ENCODE measurements around the gene BPIFA3.

Gene BPIFA3

GRCh38 chr20:33257237-33257636, 40.1 kb downstream of the BPIFA3 start:
- DNase-seq, result no peak
- ChIA-PET POLR2A (no interaction called here), CTCF (no interaction called here)
- peaks cover 0 to 5% (median 2%) of the 10 kb centered on the region in 5 experiments for H3K9me3 ChIP-seq (ENCODE audit: control extremely low read depth in 1 of 5, control insufficient read depth in 4 of 5, insufficient read depth in 2 of 5, low read depth in 1 of 5, low read length in 4 of 5)
- peaks cover 0 to 2% (median 0%) of the 10 kb centered on the region in 5 experiments for H3K27me3 ChIP-seq (replicated peaks in 2 of 5; ENCODE audit: control insufficient read depth in 4 of 5, insufficient read depth in 5 of 5, low read length in 4 of 5)
- 96% methylated on average over 2 of the region's 5 CpGs for WGBS (ENCODE audit: insufficient coverage)
- H3K4me1 ChIP-seq (ENCODE audit: control extremely low read depth in 1 of 4, control insufficient read depth in 4 of 4, insufficient read depth in 4 of 4, low read length in 3 of 4), result peaks cover 0 to 5% (median 4%) of the 10 kb centered on the region in 4 experiments
- H3K4me3 ChIP-seq (ENCODE audit: control insufficient read depth in 1 of 7, extremely low read depth in 1 of 7, insufficient read depth in 4 of 7, low read depth in 2 of 7, low read length in 6 of 7), result no peak overlapping the region
- H3K36me3 ChIP-seq (ENCODE audit: control insufficient read depth in 4 of 4, insufficient read depth in 4 of 4, low read length in 3 of 4), result no peaks in the 10 kb centered on the region
- no peak overlapping the region for H3K27ac ChIP-seq (ENCODE audit: insufficient read depth in 1 of 2, low read depth in 1 of 2, low read length in 2 of 2, poor library complexity in 1 of 2, severe bottlenecking in 2 of 2)

DNA sequence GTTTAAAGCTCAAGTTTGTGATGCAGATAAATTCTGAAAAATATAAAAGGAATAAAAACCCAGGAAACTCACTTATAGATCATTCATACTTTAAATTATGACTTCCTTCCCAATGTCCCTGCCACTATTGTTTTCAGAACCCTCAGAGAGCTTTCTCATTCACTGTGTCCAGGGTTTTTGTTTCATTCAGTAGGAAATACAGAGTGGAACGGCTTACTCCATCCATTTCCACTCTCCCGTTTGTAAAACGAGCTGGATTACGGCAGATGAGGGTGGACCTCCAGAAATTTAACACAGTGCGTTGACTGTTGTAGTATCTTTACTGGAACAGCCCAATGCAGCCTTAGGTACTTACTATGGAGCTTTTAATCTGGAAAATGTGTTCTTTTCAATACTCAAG, 42.2 kb downstream of the BPIFA3 start:
- ChIA-PET POLR2A (no interaction called here), CTCF (interaction anchor here (1.4 to 1.7 kb wide), 2 partner anchors 29 to 40 kb away, joined by 3 to 5 read pairs; no protein-coding TSS in a partner anchor)
- no peaks in the 10 kb centered on the region for H3K36me3 ChIP-seq (ENCODE audit: control insufficient read depth in 4 of 4, insufficient read depth in 4 of 4, low read length in 3 of 4)
- H3K9me3 ChIP-seq (ENCODE audit: control extremely low read depth in 1 of 5, control insufficient read depth in 4 of 5, insufficient read depth in 2 of 5, low read depth in 1 of 5, low read length in 4 of 5), result peaks cover 0 to 3% (median 2%) of the 10 kb centered on the region in 5 experiments
- peaks cover 0 to 2% (median 0%) of the 10 kb centered on the region in 5 experiments for H3K27me3 ChIP-seq (replicated peaks in 2 of 5; ENCODE audit: control insufficient read depth in 4 of 5, insufficient read depth in 5 of 5, low read length in 4 of 5)
- DNase-seq, result no peak
- no peak overlapping the region for H3K4me3 ChIP-seq (ENCODE audit: control insufficient read depth in 1 of 7, extremely low read depth in 1 of 7, insufficient read depth in 4 of 7, low read depth in 2 of 7, low read length in 6 of 7)
- no peak overlapping the region for H3K27ac ChIP-seq (ENCODE audit: insufficient read depth in 1 of 2, low read depth in 1 of 2, low read length in 2 of 2, poor library complexity in 1 of 2, severe bottlenecking in 2 of 2)
- WGBS (ENCODE audit: insufficient coverage), result 61% methylated on average over 5 of the region's 5 CpGs
- peaks cover 0 to 11% (median 8%) of the 10 kb centered on the region in 4 experiments for H3K4me1 ChIP-seq (ENCODE audit: control extremely low read depth in 1 of 4, control insufficient read depth in 4 of 4, insufficient read depth in 4 of 4, low read length in 3 of 4)

- peaks cover 0 to 11% (median 8%) of the 10 kb centered on the region in 4 experiments for H3K4me1 ChIP-seq (ENCODE audit: control extremely low read depth in 1 of 4, control insufficient read depth in 4 of 4, insufficient read depth in 4 of 4, low read length in 3 of 4)
- CTCF ChIA-PET, result no interaction called here
- WGBS (ENCODE audit: insufficient coverage), result 100% methylated on average over 3 of the region's 4 CpGs
- H3K9me3 ChIP-seq (ENCODE audit: control extremely low read depth in 1 of 5, control insufficient read depth in 4 of 5, insufficient read depth in 2 of 5, low read depth in 1 of 5, low read length in 4 of 5), result peaks cover 0 to 2% (median 0%) of the 10 kb centered on the region in 5 experiments
- POLR2A ChIA-PET, result no interaction called here
- no peak overlapping the region for H3K27ac ChIP-seq (ENCODE audit: insufficient read depth in 1 of 2, low read depth in 1 of 2, low read length in 2 of 2, poor library complexity in 1 of 2, severe bottlenecking in 2 of 2)
- H3K27me3 ChIP-seq (replicated peaks in 2 of 5; ENCODE audit: control insufficient read depth in 4 of 5, insufficient read depth in 5 of 5, low read length in 4 of 5), result peaks cover 0 to 2% (median 0%) of the 10 kb centered on the region in 5 experiments
- no peaks in the 10 kb centered on the region for H3K36me3 ChIP-seq (ENCODE audit: control insufficient read depth in 4 of 4, insufficient read depth in 4 of 4, low read length in 3 of 4)
- H3K4me3 ChIP-seq (ENCODE audit: control insufficient read depth in 1 of 7, extremely low read depth in 1 of 7, insufficient read depth in 4 of 7, low read depth in 2 of 7, low read length in 6 of 7), result no peak overlapping the region
- peak in 2 of 3 donors; percentile 16 to 17 for DNase-seq
Measured at GRCh38 chr20:33261465-33261864, 44.3 kb downstream of the BPIFA3 start.

DNA sequence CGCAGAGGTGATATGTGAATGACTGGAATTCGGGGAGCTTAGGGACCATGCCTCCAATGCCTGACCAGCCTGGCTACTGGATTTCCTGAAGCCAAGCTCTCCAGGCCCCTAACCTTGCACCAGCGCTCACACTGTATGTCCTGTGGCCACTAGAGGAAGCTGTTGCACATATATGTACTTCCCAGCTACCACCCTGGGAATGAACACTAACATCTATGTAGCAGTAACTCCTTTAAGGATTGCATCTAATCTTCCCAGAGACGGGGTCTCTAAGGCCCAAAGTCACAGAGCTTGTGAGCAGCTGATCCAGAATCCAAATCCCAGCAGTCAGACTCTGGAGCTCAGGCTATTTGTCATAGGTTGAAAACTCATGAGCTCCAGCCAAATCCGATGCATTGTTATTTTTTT, 45.5 kb downstream of the BPIFA3 start:
- Histone ChIP-seq H3K4me1 (ENCODE audit: control extremely low read depth in 1 of 4, control insufficient read depth in 4 of 4, insufficient read depth in 4 of 4, low read length in 3 of 4) (peaks cover 0 to 14% (median 9%) of the 10 kb centered on the region in 4 experiments), H3K9me3 (ENCODE audit: control extremely low read depth in 1 of 5, control insufficient read depth in 4 of 5, insufficient read depth in 2 of 5, low read depth in 1 of 5, low read length in 4 of 5) (peaks cover 0 to 2% (median 0%) of the 10 kb centered on the region in 5 experiments), H3K27ac (ENCODE audit: insufficient read depth in 1 of 2, low read depth in 1 of 2, low read length in 2 of 2, poor library complexity in 1 of 2, severe bottlenecking in 2 of 2) (no peak overlapping the region), H3K4me3 (ENCODE audit: control insufficient read depth in 1 of 7, extremely low read depth in 1 of 7, insufficient read depth in 4 of 7, low read depth in 2 of 7, low read length in 6 of 7) (no peak overlapping the region), H3K36me3 (ENCODE audit: control insufficient read depth in 4 of 4, insufficient read depth in 4 of 4, low read length in 3 of 4) (no peaks in the 10 kb centered on the region), H3K27me3 (replicated peaks in 2 of 5; ENCODE audit: control insufficient read depth in 4 of 5, insufficient read depth in 5 of 5, low read length in 4 of 5) (peaks cover 0 to 2% (median 0%) of the 10 kb centered on the region in 5 experiments)
- 44% methylated on average over 4 of the region's 5 CpGs for WGBS (ENCODE audit: insufficient coverage)
- ChIA-PET POLR2A (no interaction called here), CTCF (interaction anchor here (0.6 to 1.3 kb wide), 6 partner anchors 10 to 37 kb away, joined by 3 read pairs; partner anchors contain the start of gene BPIFA1)
- DNase-seq, result peak; percentile 41 to 54 (median 52)

- Histone ChIP-seq H3K4me1 (ENCODE audit: control extremely low read depth in 1 of 4, control insufficient read depth in 4 of 4, insufficient read depth in 4 of 4, low read length in 3 of 4) (peaks cover 0 to 19% (median 10%) of the 10 kb centered on the region in 4 experiments), H3K4me3 (ENCODE audit: control insufficient read depth in 1 of 7, extremely low read depth in 1 of 7, insufficient read depth in 4 of 7, low read depth in 2 of 7, low read length in 6 of 7) (no peak overlapping the region), H3K27me3 (replicated peaks in 2 of 5; ENCODE audit: control insufficient read depth in 4 of 5, insufficient read depth in 5 of 5, low read length in 4 of 5) (peaks cover 0 to 2% (median 0%) of the 10 kb centered on the region in 5 experiments), H3K27ac (ENCODE audit: insufficient read depth in 1 of 2, low read depth in 1 of 2, low read length in 2 of 2, poor library complexity in 1 of 2, severe bottlenecking in 2 of 2) (no peak overlapping the region), H3K36me3 (ENCODE audit: control insufficient read depth in 4 of 4, insufficient read depth in 4 of 4, low read length in 3 of 4) (no peaks in the 10 kb centered on the region), H3K9me3 (ENCODE audit: control extremely low read depth in 1 of 5, control insufficient read depth in 4 of 5, insufficient read depth in 2 of 5, low read depth in 1 of 5, low read length in 4 of 5) (peaks cover 0 to 2% (median 0%) of the 10 kb centered on the region in 5 experiments)
- ChIA-PET POLR2A (no interaction called here), CTCF (interaction anchor here (1.1 kb wide), 2 partner anchors 28 to 33 kb away, joined by 3 read pairs; partner anchors contain the start of gene BPIFA1)
- no peak for DNase-seq
- WGBS (ENCODE audit: insufficient coverage), result 86% methylated on average over 4 of the region's 5 CpGs
Measured at GRCh38 chr20:33263784-33264183, 46.6 kb downstream of the BPIFA3 start.

- H3K27me3 ChIP-seq (replicated peaks in 2 of 5; ENCODE audit: control insufficient read depth in 4 of 5, insufficient read depth in 5 of 5, low read length in 4 of 5), result peaks cover 0 to 6% (median 3%) of the 10 kb centered on the region in 5 experiments
- 45% methylated on average over 3 of the region's 3 CpGs for WGBS (ENCODE audit: insufficient coverage)
- H3K27ac ChIP-seq (ENCODE audit: insufficient read depth in 1 of 2, low read depth in 1 of 2, low read length in 2 of 2, poor library complexity in 1 of 2, severe bottlenecking in 2 of 2), result no peak overlapping the region
- DNase-seq, result peak in 2 of 3 donors; percentile 27 to 40
- peaks cover 0 to 11% (median 1%) of the 10 kb centered on the region in 4 experiments for H3K4me1 ChIP-seq (ENCODE audit: control extremely low read depth in 1 of 4, control insufficient read depth in 4 of 4, insufficient read depth in 4 of 4, low read length in 3 of 4)
- H3K4me3 ChIP-seq (ENCODE audit: control insufficient read depth in 1 of 7, extremely low read depth in 1 of 7, insufficient read depth in 4 of 7, low read depth in 2 of 7, low read length in 6 of 7), result no peak overlapping the region
- ChIA-PET POLR2A (no interaction called here), CTCF (no interaction called here)
- H3K36me3 ChIP-seq (ENCODE audit: control insufficient read depth in 4 of 4, insufficient read depth in 4 of 4, low read length in 3 of 4), result no peaks in the 10 kb centered on the region
- H3K9me3 ChIP-seq (ENCODE audit: control extremely low read depth in 1 of 5, control insufficient read depth in 4 of 5, insufficient read depth in 2 of 5, low read depth in 1 of 5, low read length in 4 of 5), result no peaks in the 10 kb centered on the region
Measured at GRCh38 chr20:33267701-33268100, 50.5 kb downstream of the BPIFA3 start.

DNA sequence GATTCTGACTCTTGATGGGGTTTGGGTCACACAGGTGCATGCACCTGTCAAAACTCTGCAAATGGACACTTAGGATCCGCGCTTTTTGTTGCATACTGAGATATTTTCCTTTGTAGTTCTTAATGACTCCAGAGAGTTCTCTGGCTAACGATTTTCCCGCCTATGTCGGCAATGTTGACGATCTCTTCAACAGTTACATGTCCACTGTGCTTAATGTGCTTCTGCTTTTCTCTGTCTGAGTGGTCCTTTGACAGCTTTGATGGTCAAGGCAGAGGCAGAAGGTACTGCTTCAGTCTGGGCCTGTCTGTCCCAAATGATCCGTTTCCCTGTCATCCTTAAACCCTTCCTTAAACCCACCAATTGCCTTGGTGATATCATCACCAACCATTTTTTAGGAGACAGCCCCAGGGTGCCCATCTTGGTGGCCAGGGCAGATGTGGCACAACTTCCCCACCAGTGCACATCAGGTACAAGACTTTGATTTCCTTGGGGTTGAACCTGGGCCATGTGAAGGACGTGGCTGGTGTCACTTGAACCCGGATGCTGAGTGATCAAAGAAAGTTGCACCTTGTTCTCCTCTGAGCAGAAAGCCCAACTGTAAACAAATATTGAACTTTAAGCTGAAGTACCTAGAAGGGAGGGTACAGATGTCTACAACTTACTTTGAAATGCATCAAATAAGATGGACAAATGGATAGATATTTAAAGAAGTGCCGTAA, 55.2 kb downstream of the BPIFA3 start:
- Histone ChIP-seq H3K36me3 (ENCODE audit: control insufficient read depth in 4 of 4, insufficient read depth in 4 of 4, low read length in 3 of 4) (no peaks in the 10 kb centered on the region), H3K27ac (ENCODE audit: insufficient read depth in 1 of 2, low read depth in 1 of 2, low read length in 2 of 2, poor library complexity in 1 of 2, severe bottlenecking in 2 of 2) (no peak overlapping the region), H3K4me3 (ENCODE audit: control insufficient read depth in 1 of 7, extremely low read depth in 1 of 7, insufficient read depth in 4 of 7, low read depth in 2 of 7, low read length in 6 of 7) (no peak overlapping the region), H3K9me3 (ENCODE audit: control extremely low read depth in 1 of 5, control insufficient read depth in 4 of 5, insufficient read depth in 2 of 5, low read depth in 1 of 5, low read length in 4 of 5) (no peaks in the 10 kb centered on the region), H3K27me3 (replicated peaks in 2 of 5; ENCODE audit: control insufficient read depth in 4 of 5, insufficient read depth in 5 of 5, low read length in 4 of 5) (peaks cover 0 to 7% (median 6%) of the 10 kb centered on the region in 5 experiments), H3K4me1 (ENCODE audit: control extremely low read depth in 1 of 4, control insufficient read depth in 4 of 4, insufficient read depth in 4 of 4, low read length in 3 of 4) (peaks cover 0 to 9% (median 1%) of the 10 kb centered on the region in 4 experiments)
- ChIA-PET POLR2A (no interaction called here), CTCF (no interaction called here)
- WGBS (ENCODE audit: insufficient coverage), result 96% methylated on average over 10 of the region's 10 CpGs
- DNase-seq, result no peak
